HuH-7.5 (cell line): ENCODE data around the gene KRTAP4-11.
"Not testable (repeated sequence)": the region's sequence is repeated elsewhere in the genome, so short reads cannot be mapped to it uniquely, and the experiment has no call there.

Source experiments
- DNase-seq: peaks from one replicate; pipeline ENCODE4 v3.0.0; 2011; ENCODE audit warnings: low spot score

KRTAP4-11 gene

DNA sequence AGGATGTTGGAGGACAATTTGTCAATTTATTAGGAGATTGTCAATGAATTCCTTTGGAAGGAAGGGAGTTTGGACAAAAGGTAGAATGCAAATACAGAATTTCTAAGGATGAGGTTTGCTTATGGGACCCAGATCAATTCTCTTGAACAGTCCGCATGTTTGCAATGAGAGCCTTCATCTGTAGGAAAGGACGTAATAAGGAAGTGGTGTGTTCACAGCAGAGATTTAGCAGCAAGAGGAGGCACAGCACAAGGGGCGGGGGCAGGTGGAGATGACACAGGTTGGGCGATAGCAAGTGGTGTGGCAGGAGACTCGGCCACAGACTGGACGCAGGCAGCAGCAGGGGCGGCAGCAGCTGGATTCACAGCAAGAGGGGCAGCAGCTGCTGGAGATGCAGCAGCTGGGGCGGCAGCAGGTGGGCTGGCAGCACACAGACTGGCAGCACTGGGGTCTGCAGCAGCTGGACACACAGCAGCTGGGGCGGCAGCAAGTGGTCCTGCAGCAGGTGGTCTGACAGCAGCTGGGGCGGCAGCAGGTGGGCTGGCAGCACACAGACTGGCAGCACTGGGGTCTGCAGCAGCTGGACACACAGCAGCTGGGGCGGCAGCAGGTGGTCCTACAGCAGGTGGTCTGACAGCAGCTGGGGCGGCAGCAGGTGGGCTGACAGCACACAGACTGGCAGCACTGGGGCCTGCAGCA is 5.3 kb upstream of the KRTAP4-11 start:
- DNase-seq: not testable (repeated sequence)

DNA sequence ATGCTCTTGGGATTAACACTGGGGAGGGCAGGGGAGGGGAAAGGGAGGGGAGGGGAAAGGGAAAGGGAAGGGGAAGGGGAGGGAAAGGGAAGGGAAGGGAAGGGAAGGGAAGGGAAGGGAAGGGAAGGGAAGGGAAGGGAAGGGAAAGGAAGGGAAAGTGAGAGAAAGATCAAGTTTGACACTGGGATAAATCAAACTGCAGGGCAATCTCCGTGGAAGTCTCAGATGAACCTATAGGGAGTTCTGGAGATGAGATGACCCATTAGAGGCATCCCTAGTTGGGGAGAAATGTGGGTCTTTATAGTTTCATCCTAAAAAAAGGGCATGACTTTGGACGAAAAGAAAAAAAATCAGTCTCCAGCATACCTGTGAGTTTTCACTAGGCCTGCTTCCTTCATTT is 3.6 kb upstream of the KRTAP4-11 start:
- no peak for DNase-seq

- not testable (repeated sequence) for DNase-seq
Measured at GRCh38 chr17:41119696-41120690, 1.8 kb upstream of the KRTAP4-11 start.

- no peak for DNase-seq
Measured at GRCh38 chr17:41118721-41119120, 548 bp upstream of the KRTAP4-11 start.

DNA sequence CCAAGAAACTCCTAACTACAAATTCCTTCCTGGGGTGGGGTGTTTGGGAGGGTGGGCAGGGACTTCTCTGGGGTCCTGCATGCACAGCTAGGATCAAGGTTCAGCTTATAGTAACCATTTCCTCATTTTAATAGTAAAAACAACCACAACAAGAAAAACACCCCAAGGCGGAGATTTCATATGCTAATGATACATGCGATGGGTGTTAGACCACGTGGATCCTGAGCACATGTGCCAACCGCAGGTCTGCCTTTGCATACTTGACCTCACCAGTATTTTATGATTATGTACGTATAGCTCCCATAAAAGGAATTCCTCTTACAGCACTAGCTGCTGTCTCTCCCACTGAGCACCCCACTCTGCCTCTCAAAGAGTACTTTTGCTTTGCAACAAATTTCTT is 1.9 kb downstream of the KRTAP4-11 start:
- no peak for DNase-seq

GRCh38 chr17:41111151-41111885 is 6.9 kb downstream of the KRTAP4-11 start:
- DNase-seq: no peak

GRCh38 chr17:41108728-41109386 is 9.3 kb downstream of the KRTAP4-11 start:
- DNase-seq: not testable (repeated sequence)

- DNase-seq: no peak
Measured at GRCh38 chr17:41107941-41108450, 10.2 kb downstream of the KRTAP4-11 start.

GRCh38 chr17:41105347-41105746 is 12.8 kb downstream of the KRTAP4-11 start, which contains the start of gene KRTAP4-9:
KRTAP4-9 (plus strand) TSS chr17:41105389; CDS start chr17:41105389, 0 bp downstream.
- DNase-seq: not testable (repeated sequence)

- DNase-seq: not testable (repeated sequence)
Measured at GRCh38 chr17:41104386-41105038, 13.7 kb downstream of the KRTAP4-11 start.

- DNase-seq: no peak
Measured at GRCh38 chr17:41103896-41104295, 14.3 kb downstream of the KRTAP4-11 start.

GRCh38 chr17:41101586-41102259 is 16.4 kb downstream of the KRTAP4-11 start, which contains the start of gene KRTAP4-16:
KRTAP4-16 (minus strand) TSS chr17:41102209; CDS start chr17:41102209, 0 bp downstream.
- DNase-seq: no peak

DNA sequence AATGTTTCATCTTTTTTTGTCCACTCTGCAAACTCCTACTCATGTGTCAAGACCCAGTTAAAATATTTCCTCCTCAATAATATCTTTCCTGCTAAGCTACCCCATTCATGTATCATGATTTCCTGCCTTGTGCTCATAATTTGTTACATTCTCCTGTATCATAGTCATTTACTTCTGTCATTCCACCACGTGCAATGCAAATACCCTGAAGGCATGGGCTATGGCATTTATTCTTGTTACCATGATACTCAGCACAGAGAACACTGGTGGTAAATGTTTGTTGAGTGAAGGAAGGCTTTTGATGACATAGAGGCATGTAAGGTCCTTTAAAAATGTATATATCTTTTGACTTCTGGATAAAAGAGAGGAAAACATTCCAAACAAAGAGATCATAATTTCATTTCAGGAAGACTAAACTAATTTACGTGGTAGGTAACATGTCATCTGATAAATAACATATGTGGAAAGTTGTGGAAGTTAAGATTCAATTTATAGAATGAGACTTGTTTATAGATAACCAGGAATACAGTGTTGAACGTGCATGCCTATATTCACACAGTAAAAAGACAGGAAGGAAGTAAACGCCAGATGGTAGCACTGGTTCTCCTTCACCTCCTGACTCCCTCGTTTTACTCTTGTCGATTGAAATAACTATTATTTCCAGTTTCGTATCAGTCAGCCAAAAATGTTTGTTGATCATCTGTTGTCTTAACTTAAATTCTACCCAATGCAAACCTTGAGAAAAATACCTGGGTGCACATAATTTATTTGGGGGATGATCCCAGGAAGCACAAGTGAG is 18.3 kb downstream of the KRTAP4-11 start:
- not testable (repeated sequence) for DNase-seq

- DNase-seq: no peak
Measured at GRCh38 chr17:41098481-41098880, 19.7 kb downstream of the KRTAP4-11 start.

GRCh38 chr17:41098042-41098441 is 20.1 kb downstream of the KRTAP4-11 start, which contains the start of gene KRTAP4-8:
KRTAP4-8 (minus strand) TSS chr17:41098142; CDS start chr17:41098084, 58 bp downstream.
- no peak for DNase-seq

- DNase-seq: no peak
Measured at GRCh38 chr17:41096055-41096454, 22.1 kb downstream of the KRTAP4-11 start.

GRCh38 chr17:41088760-41089352 is 29.3 kb downstream of the KRTAP4-11 start:
- DNase-seq: not testable (repeated sequence)

DNA sequence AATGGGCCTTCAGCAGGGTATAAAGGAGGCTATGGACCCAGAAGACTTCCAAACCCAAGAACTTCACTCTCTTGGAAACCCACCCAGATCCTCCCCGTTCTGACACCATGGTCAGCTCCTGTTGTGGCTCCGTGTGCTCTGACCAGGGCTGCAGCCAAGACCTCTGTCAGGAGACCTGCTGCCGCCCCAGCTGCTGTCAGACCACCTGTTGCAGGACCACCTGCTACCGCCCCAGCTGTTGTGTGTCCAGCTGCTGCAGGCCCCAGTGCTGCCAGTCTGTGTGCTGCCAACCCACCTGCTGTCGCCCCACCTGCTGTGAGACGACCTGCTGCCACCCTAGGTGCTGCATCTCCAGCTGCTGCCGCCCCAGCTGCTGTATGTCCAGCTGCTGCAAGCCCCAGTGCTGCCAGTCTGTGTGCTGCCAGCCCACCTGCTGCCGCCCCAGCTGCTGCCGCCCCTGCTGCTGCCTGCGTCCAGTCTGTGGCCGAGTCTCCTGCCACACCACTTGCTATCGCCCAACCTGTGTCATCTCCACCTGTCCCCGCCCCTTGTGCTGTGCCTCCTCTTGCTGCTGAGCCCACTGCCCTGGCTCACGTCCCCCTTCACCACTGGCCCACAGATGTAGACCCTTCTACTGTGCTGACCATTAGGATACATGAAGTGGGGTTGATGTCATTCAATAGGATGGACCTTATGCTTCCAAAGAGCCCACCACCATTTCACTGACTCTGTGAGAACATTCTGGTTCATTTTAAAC is 33.9 kb downstream of the KRTAP4-11 start, which contains the start of gene KRTAP4-7:
Gene KRTAP4-7, plus strand, starts transcription at position 51 of the 757 bp plus-strand sequence. Its CDS starts 57 bp downstream, at position 108.
- DNase-seq: not testable (repeated sequence)
